C4-2B (cell line): ENCODE data around the gene SHC3.

Experiments
- H3K27ac ChIP-seq: fragments of 450-650 bp; 2 replicates; pipeline ENCODE4 v1.5.1; 2017
- CTCF ChIP-seq: fragments of 450-650 bp; conservative IDR thresholded peaks from 2 replicates; pipeline ENCODE4 v1.5.1; 2017; ENCODE audit warnings: mild to moderate bottlenecking
- ZFX ChIP-seq: fragments of 450-650 bp; IDR thresholded peaks from 2 replicates; pipeline ENCODE4 v1.6.1; 2017

The SHC3 gene

GRCh38 chr9:89177012-89177943 is 1.3 kb downstream of the SHC3 start:
- no peak for TF ChIP-seq CTCF
- no peak for TF ChIP-seq ZFX
- H3K27ac ChIP-seq = no peak overlapping the region

- H3K27ac ChIP-seq = no peak overlapping the region
- TF ChIP-seq ZFX = no peak
These were observed 2.8 kb downstream of the SHC3 start for GRCh38 chr9:89175828-89176261.

GRCh38 chr9:89174291-89174690 is 4.3 kb downstream of the SHC3 start:
- H3K27ac ChIP-seq = no peak overlapping the region
- no peak for TF ChIP-seq ZFX
- no peak for TF ChIP-seq CTCF

- no peak overlapping the region for H3K27ac ChIP-seq
- TF ChIP-seq CTCF = no peak
- no peak for TF ChIP-seq ZFX
These were observed 5.5 kb downstream of the SHC3 start for GRCh38 chr9:89173072-89173471.

GRCh38 chr9:89172398-89172797 is 6.2 kb downstream of the SHC3 start:
- TF ChIP-seq ZFX (no peak), CTCF (no peak)
- no peak overlapping the region for H3K27ac ChIP-seq

- no peak for TF ChIP-seq ZFX
- no peak for TF ChIP-seq CTCF
- no peak overlapping the region for H3K27ac ChIP-seq
These were observed 6.9 kb downstream of the SHC3 start for GRCh38 chr9:89171693-89172092.

GRCh38 chr9:89171231-89171630 is 7.4 kb downstream of the SHC3 start:
- no peak overlapping the region for H3K27ac ChIP-seq
- no peak for TF ChIP-seq ZFX
- TF ChIP-seq CTCF = no peak
